Measurements from ENCODE around the gene STAT3. TPM values are rescaled to one million over a fixed set of nuclear protein-coding genes. Genes with fewer than 3 reads are reported as not detected.

STAT3 gene
- total and polyA plus RNA-seq, 9 of the 15 experiments (the other 6 are each of a cell fraction or from before 2014, with no cell fraction given): 90.0 to 179 (median 114) TPM

DNA sequence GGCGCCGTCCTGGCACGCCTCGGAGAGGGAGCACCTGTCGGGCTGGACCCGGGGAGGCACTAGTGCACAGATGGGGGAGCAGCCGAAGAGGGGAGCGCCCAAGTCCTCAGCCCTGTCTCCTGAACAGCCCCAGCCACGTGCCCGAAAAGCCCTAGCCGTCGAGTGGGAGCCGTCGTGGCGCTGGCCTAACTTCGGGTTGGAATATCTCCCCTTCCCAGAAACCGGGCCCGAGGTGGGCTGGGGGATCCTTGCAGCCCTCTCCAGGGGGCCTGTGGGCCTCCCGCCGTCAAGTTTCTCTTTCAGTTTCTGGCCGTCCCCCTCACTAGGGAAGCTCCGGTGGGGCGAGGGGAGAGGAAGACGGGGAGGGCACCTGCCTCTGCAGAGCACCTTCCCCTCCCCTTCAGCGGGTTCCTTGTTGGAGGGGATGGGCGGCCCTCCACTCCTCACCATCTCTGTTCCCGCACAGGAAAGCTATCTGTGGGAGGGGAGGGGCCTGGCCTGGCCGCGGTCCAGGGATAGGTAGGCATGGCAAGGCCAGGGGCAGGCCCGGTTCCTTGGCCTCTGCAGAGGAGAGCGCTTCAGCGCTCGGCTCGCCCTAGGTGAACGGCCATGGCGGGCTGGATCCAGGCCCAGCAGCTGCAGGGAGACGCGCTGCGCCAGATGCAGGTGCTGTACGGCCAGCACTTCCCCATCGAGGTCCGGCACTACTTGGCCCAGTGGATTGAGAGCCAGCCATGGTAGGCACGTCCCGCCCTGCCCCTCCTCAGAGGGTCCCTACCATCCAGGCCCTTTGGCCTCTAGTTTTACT is 99.2 kb downstream of the STAT3 start (continued):
- TF ChIP-seq, protein P1, sequence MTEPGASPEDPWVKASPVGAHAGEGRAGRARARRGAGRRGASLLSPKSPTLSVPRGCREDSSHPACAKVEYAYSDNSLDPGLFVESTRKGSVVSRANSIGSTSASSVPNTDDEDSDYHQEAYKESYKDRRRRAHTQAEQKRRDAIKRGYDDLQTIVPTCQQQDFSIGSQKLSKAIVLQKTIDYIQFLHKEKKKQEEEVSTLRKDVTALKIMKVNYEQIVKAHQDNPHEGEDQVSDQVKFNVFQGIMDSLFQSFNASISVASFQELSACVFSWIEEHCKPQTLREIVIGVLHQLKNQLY (CRISPR knock-in tag; conservative IDR thresholded peaks at IDR 0.05): no peak
- TF ChIP-seq ZNF239 (CRISPR knock-in tag; IDR thresholded peaks at IDR 0.05): no peak
- no peak; a peak in 1 of 4 replicates for TF ChIP-seq RCOR1 (IDR thresholded peaks at IDR 0.05; ENCODE audit: borderline replicate concordance in 1 of 2, low read depth in 2 of 2, low read length in 2 of 2)
- TF ChIP-seq, protein P2, sequence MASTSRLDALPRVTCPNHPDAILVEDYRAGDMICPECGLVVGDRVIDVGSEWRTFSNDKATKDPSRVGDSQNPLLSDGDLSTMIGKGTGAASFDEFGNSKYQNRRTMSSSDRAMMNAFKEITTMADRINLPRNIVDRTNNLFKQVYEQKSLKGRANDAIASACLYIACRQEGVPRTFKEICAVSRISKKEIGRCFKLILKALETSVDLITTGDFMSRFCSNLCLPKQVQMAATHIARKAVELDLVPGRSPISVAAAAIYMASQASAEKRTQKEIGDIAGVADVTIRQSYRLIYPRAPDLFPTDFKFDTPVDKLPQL (IDR thresholded peaks at IDR 0.05; ENCODE audit: extremely low read depth, insufficient read length): no peak
- no peak for TF ChIP-seq ZNF695 (CRISPR knock-in tag; IDR thresholded peaks at IDR 0.05)
- TF ChIP-seq RFX1 (IDR thresholded peaks at IDR 0.05): no peak
- TF ChIP-seq ETV5 (CRISPR knock-in tag; IDR thresholded peaks at IDR 0.05; ENCODE audit: low read depth): no peak
- TF ChIP-seq BRD4 (IDR thresholded peaks at IDR 0.05): no peak
- no peak for TF ChIP-seq NEUROD1 (IDR thresholded peaks at IDR 0.05; ENCODE audit: borderline replicate concordance, low read depth, low read length, partially characterized antibody)
- TF ChIP-seq NFIC (IDR thresholded peaks at IDR 0.05): peak; percentile 94
- TF ChIP-seq ATF7 (IDR thresholded peaks at IDR 0.05): no peak
- peak in 1 of 2 experiments; percentile 67; a peak in 1 of 4 replicates for TF ChIP-seq HDAC1 (IDR thresholded peaks at IDR 0.05)
- TF ChIP-seq CAMTA2 (CRISPR knock-in tag; conservative IDR thresholded peaks at IDR 0.05): no peak
- no peak for TF ChIP-seq ZNF551 (CRISPR knock-in tag; IDR thresholded peaks at IDR 0.05)
- TF ChIP-seq, protein P3, sequence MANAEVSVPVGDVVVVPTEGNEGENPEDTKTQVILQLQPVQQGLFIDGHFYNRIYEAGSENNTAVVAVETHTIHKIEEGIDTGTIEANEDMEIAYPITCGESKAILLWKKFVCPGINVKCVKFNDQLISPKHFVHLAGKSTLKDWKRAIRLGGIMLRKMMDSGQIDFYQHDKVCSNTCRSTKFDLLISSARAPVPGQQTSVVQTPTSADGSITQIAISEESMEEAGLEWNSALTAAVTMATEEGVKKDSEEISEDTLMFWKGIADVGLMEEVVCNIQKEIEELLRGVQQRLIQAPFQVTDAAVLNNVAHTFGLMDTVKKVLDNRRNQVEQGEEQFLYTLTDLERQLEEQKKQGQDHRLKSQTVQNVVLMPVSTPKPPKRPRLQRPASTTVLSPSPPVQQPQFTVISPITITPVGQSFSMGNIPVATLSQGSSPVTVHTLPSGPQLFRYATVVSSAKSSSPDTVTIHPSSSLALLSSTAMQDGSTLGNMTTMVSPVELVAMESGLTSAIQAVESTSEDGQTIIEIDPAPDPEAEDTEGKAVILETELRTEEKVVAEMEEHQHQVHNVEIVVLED (CRISPR knock-in tag; IDR thresholded peaks at IDR 0.05): no peak
- no peak for TF ChIP-seq FOXJ2 (tag; IDR thresholded peaks at IDR 0.05)
- no peak for TF ChIP-seq NFATC3 (IDR thresholded peaks at IDR 0.05)
- TF ChIP-seq, protein P4, sequence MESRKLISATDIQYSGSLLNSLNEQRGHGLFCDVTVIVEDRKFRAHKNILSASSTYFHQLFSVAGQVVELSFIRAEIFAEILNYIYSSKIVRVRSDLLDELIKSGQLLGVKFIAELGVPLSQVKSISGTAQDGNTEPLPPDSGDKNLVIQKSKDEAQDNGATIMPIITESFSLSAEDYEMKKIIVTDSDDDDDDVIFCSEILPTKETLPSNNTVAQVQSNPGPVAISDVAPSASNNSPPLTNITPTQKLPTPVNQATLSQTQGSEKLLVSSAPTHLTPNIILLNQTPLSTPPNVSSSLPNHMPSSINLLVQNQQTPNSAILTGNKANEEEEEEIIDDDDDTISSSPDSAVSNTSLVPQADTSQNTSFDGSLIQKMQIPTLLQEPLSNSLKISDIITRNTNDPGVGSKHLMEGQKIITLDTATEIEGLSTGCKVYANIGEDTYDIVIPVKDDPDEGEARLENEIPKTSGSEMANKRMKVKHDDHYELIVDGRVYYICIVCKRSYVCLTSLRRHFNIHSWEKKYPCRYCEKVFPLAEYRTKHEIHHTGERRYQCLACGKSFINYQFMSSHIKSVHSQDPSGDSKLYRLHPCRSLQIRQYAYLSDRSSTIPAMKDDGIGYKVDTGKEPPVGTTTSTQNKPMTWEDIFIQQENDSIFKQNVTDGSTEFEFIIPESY (CRISPR knock-in tag; IDR thresholded peaks at IDR 0.05): no peak
- no peak for TF ChIP-seq SREBF1 (IDR thresholded peaks at IDR 0.05; ENCODE audit: borderline replicate concordance, low read depth, low read length)
- TF ChIP-seq CBX2 (IDR thresholded peaks at IDR 0.05; ENCODE audit: insufficient read depth, low read length, poor library complexity, severe bottlenecking): no peak
- no peak for TF ChIP-seq MTA2 (IDR thresholded peaks at IDR 0.05; ENCODE audit: low read depth)
- peak; percentile 37 for TF ChIP-seq POLR2B (IDR thresholded peaks at IDR 0.05; ENCODE audit: low read depth, partially characterized antibody)
- no peak for TF ChIP-seq RBM17 (IDR thresholded peaks at IDR 0.05; ENCODE audit: borderline replicate concordance, low read depth, low read length)
- TF ChIP-seq HIVEP1 (CRISPR knock-in tag; IDR thresholded peaks at IDR 0.05): no peak
